Endothelial cell of umbilical vein (primary cell): ENCODE results near the gene MTCL1. TPM values are rescaled to one million over a fixed set of nuclear protein-coding genes. Genes with fewer than 3 reads are reported as not detected.

Source experiments
- BruUV-seq: library from RNA; stranded (reverse); fragments of 400-500 nt; replicated peaks from 2 replicates; lab custom pipeline; 2021; lab: Mats Ljungman, UMichigan
- CTCF ChIA-PET: fragments of 300-600, 350-600 bp; sonication (Branson Sonifier 250); formaldehyde crosslinking; loops from one replicate; lab custom pipeline; 2021; ENCODE audit warnings: antibody characterized with exemption, inconsistent platforms; lab: Charles Lee
- POLR2A ChIA-PET: fragments of 300-600, 350-600 bp; sonication (Branson Sonifier 250); formaldehyde crosslinking; loops from one replicate; lab custom pipeline; 2021; ENCODE audit warnings: antibody characterized with exemption, inconsistent platforms; lab: Charles Lee
- DNase-seq: peaks from one replicate; pipeline ENCODE4 v3.0.0-alpha.2; 2011; ENCODE audit warnings: low read depth, low spot score
- FAIRE-seq: peaks from 2 replicates; lab custom pipeline; 2011; peaks lifted over from hg19 to GRCh38; lab: Jason Lieb, UNC
- H2AFZ ChIP-seq: 2 replicates; pipeline ENCODE4 v1.6.0; 2012; ENCODE audit warnings: low read depth, low read length, control low read depth, inconsistent platforms
- H3K27ac ChIP-seq: 2 replicates; pipeline ENCODE4 v1.5.1; 2011; ENCODE audit warnings: low read depth, mild to moderate bottlenecking, control low read depth, low read length, moderate library complexity; ENCODE audit not compliant: insufficient read depth
- H3K27me3 ChIP-seq, 2 experiments: 2 replicates each; pipeline versions ENCODE4 v1.6.0 to v1.6.1; 2011; ENCODE audit warnings: low read length in 2 of 2, mixed read lengths in 1 of 2; ENCODE audit not compliant: control insufficient read depth in 2 of 2, insufficient read depth in 2 of 2
- H3K36me3 ChIP-seq, 2 experiments: 2 replicates in 1 of 2; 3 replicates in 1 of 2; pipeline ENCODE4 v1.5.1; 2011; ENCODE audit warnings: low read length in 2 of 2, mild to moderate bottlenecking in 1 of 2, moderate library complexity in 1 of 2; ENCODE audit not compliant: control insufficient read depth in 2 of 2, insufficient read depth in 2 of 2; ENCODE audit errors: extremely low read depth in 1 of 2
- H3K4me1 ChIP-seq: 3 replicates; pipeline ENCODE4 v1.5.1; 2011; ENCODE audit warnings: mild to moderate bottlenecking, low read length; ENCODE audit not compliant: control insufficient read depth, insufficient read depth; ENCODE audit errors: extremely low read depth
- H3K4me2 ChIP-seq: 2 replicates; pipeline ENCODE4 v1.6.1; 2011; ENCODE audit warnings: low read length, control low read depth, mixed read lengths; ENCODE audit not compliant: insufficient read depth
- H3K4me3 ChIP-seq, 3 experiments: fragments of 200-600 bp in 1 of 3; sonication (generic), shearing (Covaris generic) in 1 of 3; replicated peaks in 1 of 3; 2 replicates each; pipeline ENCODE4 v1.5.1; 2011 to 2016; ENCODE audit warnings: control low read depth in 3 of 3, low read length in 3 of 3, mild to moderate bottlenecking in 2 of 3, inconsistent platforms in 1 of 3, low read depth in 1 of 3, moderate library complexity in 1 of 3; ENCODE audit not compliant: insufficient read depth in 1 of 3
- H3K79me2 ChIP-seq: 2 replicates; pipeline ENCODE4 v1.6.0; 2012; ENCODE audit warnings: low read length, inconsistent platforms; ENCODE audit not compliant: control insufficient read depth, insufficient read depth
- H3K9ac ChIP-seq: replicated peaks from 2 replicates; pipeline ENCODE3; 2011; ENCODE audit warnings: low read length, control low read depth; ENCODE audit not compliant: insufficient read depth; ENCODE audit errors: extremely low read depth
- H3K9me1 ChIP-seq: replicated peaks from 3 replicates; pipeline ENCODE4 v1.6.0; 2011; ENCODE audit warnings: mild to moderate bottlenecking, low read length; ENCODE audit not compliant: control insufficient read depth, insufficient read depth; ENCODE audit errors: extremely low read depth
- H3K9me3 ChIP-seq: replicated peaks from 2 replicates; pipeline ENCODE4 v1.5.1; 2012; ENCODE audit warnings: low read length, inconsistent platforms; ENCODE audit not compliant: control insufficient read depth, insufficient read depth
- H4K20me1 ChIP-seq: replicated peaks from 2 replicates; pipeline ENCODE3; 2011; ENCODE audit warnings: mild to moderate bottlenecking, low read length; ENCODE audit not compliant: control insufficient read depth, insufficient read depth; ENCODE audit errors: extremely low read depth
- EZH2 ChIP-seq: IDR thresholded peaks from 2 replicates; pipeline ENCODE4 v1.6.1; 2012; ENCODE audit warnings: borderline replicate concordance, low read depth, mild to moderate bottlenecking, moderate library complexity, low read length, inconsistent platforms; ENCODE audit not compliant: severe bottlenecking
- FOS ChIP-seq: IDR thresholded peaks from 2 replicates; pipeline ENCODE4 v1.6.1; 2011; ENCODE audit warnings: mild to moderate bottlenecking, low read length, moderate library complexity, borderline replicate concordance; ENCODE audit not compliant: insufficient read depth
- GATA2 ChIP-seq: IDR thresholded peaks from 2 replicates; pipeline ENCODE4 v1.7.0; 2011; ENCODE audit warnings: low read depth, mild to moderate bottlenecking, moderate library complexity, mixed read lengths, low read length; ENCODE audit not compliant: insufficient read length, insufficient read depth
- JUN ChIP-seq: IDR thresholded peaks from 2 replicates; pipeline ENCODE4 v1.6.1; 2011; ENCODE audit warnings: borderline replicate concordance, low read depth; ENCODE audit not compliant: insufficient read length, insufficient read depth
- MYC ChIP-seq: IDR thresholded peaks from one replicate; pipeline ENCODE4 v1.6.1; 2011; ENCODE audit warnings: mild to moderate bottlenecking, low read depth, low read length
- POLR2A ChIP-seq: IDR thresholded peaks from 2 replicates; pipeline ENCODE4 v1.6.1; 2012; ENCODE audit warnings: low read depth, mild to moderate bottlenecking, control low read depth, low read length
- POLR2AphosphoS5 ChIP-seq: IDR thresholded peaks from 2 replicates; pipeline ENCODE4 v1.6.1; 2012; ENCODE audit warnings: low read depth, mild to moderate bottlenecking, control low read depth, low read length, moderate library complexity; ENCODE audit not compliant: insufficient read depth
- dilution Hi-C: fragments of 300-500 bp; cut with MboI; formaldehyde crosslinking; loops from one replicate; pipeline ENCODE4 v1.15.0; 2019; ENCODE audit warnings: low sequenced_read_pairs; ENCODE audit not compliant: extremely low pct_ligation_motif_present
- intact Hi-C: fragments of 100-400 bp; cut with micrococcal nuclease; formaldehyde crosslinking; loops from one replicate; pipeline ENCODE4 v1.10.0; 2022
- polyA plus RNA-seq, 4 experiments: library from polyadenylated mRNA; depleted of rRNA in 3 of 4; stranded (reverse) in 3 of 4; unstranded in 1 of 4; fragments of >200 nt; gene quantifications; 2 replicates each; pipeline versions ENCODE4 v1.2.1 to v1.2.3, GENCODE V29; 2011 to 2012; ENCODE audit warnings: missing spikeins in 1 of 4
- total RNA-seq: library from RNA; stranded (reverse); gene quantifications from 2 replicates; pipeline ENCODE4 v1.2.3, GENCODE V29; 2021
- TF ChIP-seq, protein P1 (sequence below): IDR thresholded peaks from 2 replicates; pipeline ENCODE4 v1.6.1; 2011; ENCODE audit not compliant: insufficient read depth, insufficient read length
- TF ChIP-seq, protein P2 (sequence below), 2 donors: IDR thresholded peaks; 1 replicate in 1 of 2; 2 replicates in 1 of 2; pipeline ENCODE4 v1.5.1; 2011; ENCODE audit warnings: low read length in 2 of 2, mild to moderate bottlenecking in 2 of 2, moderate library complexity in 2 of 2, control low read depth in 1 of 2, inconsistent platforms in 1 of 2, low read depth in 1 of 2; ENCODE audit not compliant: insufficient read depth in 1 of 2; ENCODE audit errors: extremely low read depth in 1 of 2

MTCL1 gene
- total and polyA plus RNA-seq, 2 donors (not counting 3 experiments of a cell fraction or from before 2014, with no cell fraction given) = 11.9 to 75.7 TPM

DNA sequence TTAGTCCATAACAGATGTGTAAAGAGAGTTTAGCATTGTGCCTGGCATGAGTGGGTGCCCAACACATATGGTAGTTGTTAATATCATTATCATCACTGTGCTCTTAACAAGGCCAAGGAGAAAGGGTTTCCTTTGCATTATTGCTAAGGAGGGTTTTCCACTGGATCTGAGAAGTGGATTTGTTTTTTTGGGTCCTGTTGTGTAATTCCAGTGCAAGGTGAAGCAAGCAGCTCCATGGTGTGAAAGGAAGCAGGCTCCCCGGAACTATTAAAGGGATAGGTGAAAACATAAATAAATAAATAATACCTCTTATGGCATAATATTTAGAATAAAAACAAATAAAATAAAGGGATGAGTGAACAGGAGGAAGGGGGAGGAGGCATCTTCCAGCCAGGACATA lies 65.3 kb downstream of the MTCL1 start:
- Histone ChIP-seq H3K27ac (no peak overlapping the region), H3K79me2 (peaks cover 7% of the 10 kb centered on the region), H3K36me3 (peaks cover 0 to 3% of the 10 kb centered on the region in 2 experiments), H3K4me2 (no peak overlapping the region), H4K20me1 (no peaks in the 10 kb centered on the region), H2AFZ (no peak overlapping the region), H3K4me3 (no peak overlapping the region), H3K9me1 (no peaks in the 10 kb centered on the region), H3K27me3 (no peaks in the 10 kb centered on the region), H3K9ac (no peak overlapping the region), H3K9me3 (no peaks in the 10 kb centered on the region), H3K4me1 (no peaks in the 10 kb centered on the region)
- POLR2A ChIA-PET = no interaction called here
- CTCF ChIA-PET = no interaction called here
- BruUV-seq = no TSS peak
- intact Hi-C loops (no loop called here), dilution Hi-C loops (no loop called here)
- TF ChIP-seq FOS = no peak
- TF ChIP-seq POLR2A = no peak
- TF ChIP-seq, protein P1, sequence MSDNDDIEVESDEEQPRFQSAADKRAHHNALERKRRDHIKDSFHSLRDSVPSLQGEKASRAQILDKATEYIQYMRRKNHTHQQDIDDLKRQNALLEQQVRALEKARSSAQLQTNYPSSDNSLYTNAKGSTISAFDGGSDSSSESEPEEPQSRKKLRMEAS = no peak
- TF ChIP-seq, protein P2, sequence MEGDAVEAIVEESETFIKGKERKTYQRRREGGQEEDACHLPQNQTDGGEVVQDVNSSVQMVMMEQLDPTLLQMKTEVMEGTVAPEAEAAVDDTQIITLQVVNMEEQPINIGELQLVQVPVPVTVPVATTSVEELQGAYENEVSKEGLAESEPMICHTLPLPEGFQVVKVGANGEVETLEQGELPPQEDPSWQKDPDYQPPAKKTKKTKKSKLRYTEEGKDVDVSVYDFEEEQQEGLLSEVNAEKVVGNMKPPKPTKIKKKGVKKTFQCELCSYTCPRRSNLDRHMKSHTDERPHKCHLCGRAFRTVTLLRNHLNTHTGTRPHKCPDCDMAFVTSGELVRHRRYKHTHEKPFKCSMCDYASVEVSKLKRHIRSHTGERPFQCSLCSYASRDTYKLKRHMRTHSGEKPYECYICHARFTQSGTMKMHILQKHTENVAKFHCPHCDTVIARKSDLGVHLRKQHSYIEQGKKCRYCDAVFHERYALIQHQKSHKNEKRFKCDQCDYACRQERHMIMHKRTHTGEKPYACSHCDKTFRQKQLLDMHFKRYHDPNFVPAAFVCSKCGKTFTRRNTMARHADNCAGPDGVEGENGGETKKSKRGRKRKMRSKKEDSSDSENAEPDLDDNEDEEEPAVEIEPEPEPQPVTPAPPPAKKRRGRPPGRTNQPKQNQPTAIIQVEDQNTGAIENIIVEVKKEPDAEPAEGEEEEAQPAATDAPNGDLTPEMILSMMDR (IDR thresholded peaks at IDR 0.05; ENCODE audit: extremely low read depth in 1 of 2, insufficient read depth in 1 of 2, low read depth in 1 of 2, low read length in 2 of 2) = no peak
- DNase-seq (no peak), FAIRE-seq (no peak)

DNA sequence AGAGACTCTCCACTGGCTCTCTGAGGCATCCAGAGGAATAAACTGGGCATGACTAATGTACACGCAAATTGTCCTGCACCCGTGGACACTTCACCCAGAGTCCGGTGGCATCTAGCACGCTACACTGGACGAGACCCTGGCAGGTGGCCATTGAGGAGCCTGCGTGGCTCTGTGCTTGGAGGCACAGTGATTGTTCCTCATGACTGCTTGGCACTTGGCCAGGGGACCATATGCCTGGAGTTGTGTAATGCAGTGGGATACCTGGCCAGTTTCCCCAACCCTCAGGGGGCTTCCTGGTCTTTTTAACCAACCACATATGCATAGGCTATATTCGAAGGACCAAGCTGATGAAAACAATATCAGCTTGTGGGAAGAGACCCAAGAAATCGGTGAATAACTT lies 66.6 kb downstream of the MTCL1 start:
- POLR2A ChIA-PET = no interaction called here
- DNase-seq (peak; percentile 20), FAIRE-seq (no peak)
- Histone ChIP-seq H3K4me2 (no peak overlapping the region), H3K27me3 (no peaks in the 10 kb centered on the region), H4K20me1 (no peaks in the 10 kb centered on the region), H3K79me2 (peaks cover 7% of the 10 kb centered on the region), H3K4me1 (peaks cover under 1% of the 10 kb centered on the region), H2AFZ (no peak overlapping the region), H3K27ac (no peak overlapping the region), H3K9me1 (no peaks in the 10 kb centered on the region), H3K9me3 (no peaks in the 10 kb centered on the region), H3K36me3 (peaks cover 0 to 3% of the 10 kb centered on the region in 2 experiments), H3K4me3 (no peak overlapping the region), H3K9ac (no peak overlapping the region)
- no TSS peak for BruUV-seq
- TF ChIP-seq MYC (no peak), POLR2AphosphoS5 (no peak), POLR2A (no peak), JUN (no peak), FOS (no peak), GATA2 (no peak), EZH2 (no peak)
- TF ChIP-seq, protein P2 (IDR thresholded peaks at IDR 0.05; ENCODE audit: extremely low read depth in 1 of 2, insufficient read depth in 1 of 2, low read depth in 1 of 2, low read length in 2 of 2) = no peak
- TF ChIP-seq, protein P1 = no peak
- dilution Hi-C loops = no loop called here
- intact Hi-C loops = no loop called here
- CTCF ChIA-PET = no interaction called here
